ENCODE measurements around the gene DNASE1L1. TPM values are rescaled to one million over a fixed set of nuclear protein-coding genes. Genes with fewer than 3 reads are reported as not detected.

The DNASE1L1 gene
- total and polyA plus RNA-seq, 4 donors, result 9.3 to 22.1 (median 16.7) TPM

DNA sequence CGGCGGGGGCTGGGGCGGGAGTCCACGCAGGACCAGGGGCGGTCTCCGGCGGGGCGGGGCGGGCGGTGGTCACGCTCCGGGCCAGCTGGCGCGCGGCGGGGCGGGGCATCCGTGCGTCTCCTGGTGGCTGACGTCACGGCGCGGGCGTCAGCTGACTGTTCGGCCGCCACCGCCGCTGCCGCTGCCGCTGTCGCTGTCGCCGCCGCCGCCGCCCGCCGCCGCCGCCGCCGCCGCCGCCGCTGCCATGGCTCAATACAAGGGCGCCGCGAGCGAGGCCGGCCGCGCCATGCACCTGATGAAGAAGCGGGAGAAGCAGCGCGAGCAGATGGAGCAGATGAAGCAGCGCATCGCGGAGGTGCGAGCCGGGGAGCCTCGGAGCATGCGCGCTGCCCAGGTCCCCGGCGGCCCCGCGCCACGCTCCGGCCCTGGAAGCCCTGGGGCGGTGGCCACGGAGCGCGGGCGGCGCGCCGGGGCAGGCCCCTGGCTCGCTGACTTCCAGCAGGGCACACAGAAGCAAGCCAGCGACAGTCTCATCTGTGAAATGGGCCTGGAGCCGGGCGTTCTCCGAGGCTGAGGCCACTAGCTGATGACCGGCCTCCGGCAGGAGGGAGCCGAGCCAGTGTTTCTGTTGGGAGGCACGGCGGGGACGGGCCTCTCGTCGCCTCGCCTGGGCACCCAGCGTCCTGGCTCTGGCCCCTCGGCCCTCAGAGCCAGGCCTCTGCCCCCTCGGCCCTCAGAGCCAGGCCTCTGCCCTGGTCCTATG, 35.1 kb upstream of the DNASE1L1 start, which contains the start of gene FAM50A:
TSS of gene FAM50A (plus strand) at position 150 of the 763 bp plus-strand sequence. CDS start at position 245, 95 bp downstream.
- WGBS, result 1% methylated on average over 91 of the region's 94 CpGs
- no peak within 1 kb of the TSS for H3K9ac ChIP-seq (ENCODE audit: low read depth in 1 of 2, low read length in 2 of 2)

DNA sequence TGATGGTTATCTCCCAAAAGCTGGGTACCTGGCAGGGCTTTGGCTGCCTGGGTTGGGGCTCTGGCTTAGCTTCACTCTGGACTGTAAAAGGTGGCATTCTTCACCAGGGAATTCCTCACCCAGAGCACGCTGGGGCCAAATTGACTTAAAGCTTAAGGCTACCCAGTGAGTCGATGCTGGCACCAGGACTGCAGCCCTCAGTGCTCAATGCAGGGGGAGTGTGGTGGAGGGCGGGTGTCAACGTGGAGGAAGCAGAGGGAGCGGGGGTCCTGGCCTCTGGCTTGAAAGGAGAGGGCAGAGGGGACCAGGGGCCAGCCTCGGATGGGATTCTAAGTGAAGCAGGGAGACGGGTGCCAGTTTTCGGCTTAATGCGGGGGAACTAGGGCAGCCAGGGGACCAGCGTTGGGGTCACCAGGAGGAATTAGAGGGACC, 34.4 kb upstream of the DNASE1L1 start:
- WGBS, result 38% methylated on average over 10 of the region's 10 CpGs
- Histone ChIP-seq H3K27me3 (ENCODE audit: control insufficient read depth in 4 of 4, insufficient read depth in 4 of 4, low read length in 3 of 4) (no peaks in the 10 kb centered on the region), H3K36me3 (ENCODE audit: control insufficient read depth in 4 of 4, insufficient read depth in 3 of 4, low read depth in 1 of 4, low read length in 3 of 4) (peaks cover 0 to 7% (median 4%) of the 10 kb centered on the region in 4 donors), H3K4me3 (ENCODE audit: low read depth in 1 of 3, low read length in 3 of 3) (peak overlapping the region in 2 of 3 donors; percentile 8 to 77), H3K27ac (ENCODE audit: low read depth in 1 of 2, low read length in 2 of 2) (peak overlapping the region; percentile 22 to 74), H3K4me1 (ENCODE audit: control insufficient read depth in 4 of 4, insufficient read depth in 4 of 4, low read length in 3 of 4) (peaks cover 11 to 20% (median 15%) of the 10 kb centered on the region in 4 donors), H3K9ac (ENCODE audit: low read depth in 1 of 2, low read length in 2 of 2) (no peak overlapping the region), H3K9me3 (ENCODE audit: control insufficient read depth in 4 of 4, low read length in 3 of 4) (no peaks in the 10 kb centered on the region)
- no peak for DNase-seq (ENCODE audit: low spot score)
- no peak for TF ChIP-seq HNF4A (conservative IDR thresholded peaks at IDR 0.05)
- TF ChIP-seq EGR1 (IDR thresholded peaks at IDR 0.05; ENCODE audit: low read depth in 2 of 2), result no peak
- no peak for TF ChIP-seq JUND (IDR thresholded peaks at IDR 0.05)
- no peak for TF ChIP-seq GABPA (IDR thresholded peaks at IDR 0.05 in 1 of 2, conservative IDR thresholded peaks at IDR 0.05 in 1 of 2)
- TF ChIP-seq TAF1 (conservative IDR thresholded peaks at IDR 0.05), result no peak
- no peak for TF ChIP-seq HNF4G (IDR thresholded peaks at IDR 0.05)
- TF ChIP-seq, protein P1, sequence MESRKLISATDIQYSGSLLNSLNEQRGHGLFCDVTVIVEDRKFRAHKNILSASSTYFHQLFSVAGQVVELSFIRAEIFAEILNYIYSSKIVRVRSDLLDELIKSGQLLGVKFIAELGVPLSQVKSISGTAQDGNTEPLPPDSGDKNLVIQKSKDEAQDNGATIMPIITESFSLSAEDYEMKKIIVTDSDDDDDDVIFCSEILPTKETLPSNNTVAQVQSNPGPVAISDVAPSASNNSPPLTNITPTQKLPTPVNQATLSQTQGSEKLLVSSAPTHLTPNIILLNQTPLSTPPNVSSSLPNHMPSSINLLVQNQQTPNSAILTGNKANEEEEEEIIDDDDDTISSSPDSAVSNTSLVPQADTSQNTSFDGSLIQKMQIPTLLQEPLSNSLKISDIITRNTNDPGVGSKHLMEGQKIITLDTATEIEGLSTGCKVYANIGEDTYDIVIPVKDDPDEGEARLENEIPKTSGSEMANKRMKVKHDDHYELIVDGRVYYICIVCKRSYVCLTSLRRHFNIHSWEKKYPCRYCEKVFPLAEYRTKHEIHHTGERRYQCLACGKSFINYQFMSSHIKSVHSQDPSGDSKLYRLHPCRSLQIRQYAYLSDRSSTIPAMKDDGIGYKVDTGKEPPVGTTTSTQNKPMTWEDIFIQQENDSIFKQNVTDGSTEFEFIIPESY (IDR thresholded peaks at IDR 0.05), result no peak
- TF ChIP-seq, protein P2, sequence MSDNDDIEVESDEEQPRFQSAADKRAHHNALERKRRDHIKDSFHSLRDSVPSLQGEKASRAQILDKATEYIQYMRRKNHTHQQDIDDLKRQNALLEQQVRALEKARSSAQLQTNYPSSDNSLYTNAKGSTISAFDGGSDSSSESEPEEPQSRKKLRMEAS (IDR thresholded peaks at IDR 0.05), result no peak

More for the DNA sequence above, 35.1 kb upstream of the DNASE1L1 start, which contains the start of gene FAM50A:
- H3K9me3 ChIP-seq (ENCODE audit: control insufficient read depth in 4 of 4, low read length in 3 of 4), result no peaks in the 10 kb centered on the region
- peak; percentile 83 for DNase-seq (ENCODE audit: low spot score)
- peak within 1 kb of the TSS; percentile 43 to 77 (median 50) for H3K4me3 ChIP-seq (ENCODE audit: low read depth in 1 of 3, low read length in 3 of 3)
- H3K27ac ChIP-seq (ENCODE audit: low read depth in 1 of 2, low read length in 2 of 2), result peak within 1 kb of the TSS; percentile 22 to 74
- H3K4me1 ChIP-seq (ENCODE audit: control insufficient read depth in 4 of 4, insufficient read depth in 4 of 4, low read length in 3 of 4), result peaks cover 10 to 20% (median 12%) of the 10 kb centered on the region in 4 donors
- peaks cover 0 to 12% (median 5%) of the 10 kb centered on the region in 4 donors for H3K36me3 ChIP-seq (ENCODE audit: control insufficient read depth in 4 of 4, insufficient read depth in 3 of 4, low read depth in 1 of 4, low read length in 3 of 4)
- TF ChIP-seq HNF4G (IDR thresholded peaks at IDR 0.05) (no peak), FOXA1 (IDR thresholded peaks at IDR 0.05) (no peak), EGR1 (IDR thresholded peaks at IDR 0.05; ENCODE audit: low read depth in 2 of 2) (no peak), FOXA2 (IDR thresholded peaks at IDR 0.05) (no peak), SP1 (IDR thresholded peaks at IDR 0.05) (no peak), GABPA (IDR thresholded peaks at IDR 0.05 in 1 of 2, conservative IDR thresholded peaks at IDR 0.05 in 1 of 2) (no peak), RAD21 (IDR thresholded peaks at IDR 0.05) (no peak), HNF4A (conservative IDR thresholded peaks at IDR 0.05) (no peak), RXRA (IDR thresholded peaks at IDR 0.05) (no peak), YY1 (IDR thresholded peaks at IDR 0.05) (no peak)
- TF ChIP-seq, protein P3, sequence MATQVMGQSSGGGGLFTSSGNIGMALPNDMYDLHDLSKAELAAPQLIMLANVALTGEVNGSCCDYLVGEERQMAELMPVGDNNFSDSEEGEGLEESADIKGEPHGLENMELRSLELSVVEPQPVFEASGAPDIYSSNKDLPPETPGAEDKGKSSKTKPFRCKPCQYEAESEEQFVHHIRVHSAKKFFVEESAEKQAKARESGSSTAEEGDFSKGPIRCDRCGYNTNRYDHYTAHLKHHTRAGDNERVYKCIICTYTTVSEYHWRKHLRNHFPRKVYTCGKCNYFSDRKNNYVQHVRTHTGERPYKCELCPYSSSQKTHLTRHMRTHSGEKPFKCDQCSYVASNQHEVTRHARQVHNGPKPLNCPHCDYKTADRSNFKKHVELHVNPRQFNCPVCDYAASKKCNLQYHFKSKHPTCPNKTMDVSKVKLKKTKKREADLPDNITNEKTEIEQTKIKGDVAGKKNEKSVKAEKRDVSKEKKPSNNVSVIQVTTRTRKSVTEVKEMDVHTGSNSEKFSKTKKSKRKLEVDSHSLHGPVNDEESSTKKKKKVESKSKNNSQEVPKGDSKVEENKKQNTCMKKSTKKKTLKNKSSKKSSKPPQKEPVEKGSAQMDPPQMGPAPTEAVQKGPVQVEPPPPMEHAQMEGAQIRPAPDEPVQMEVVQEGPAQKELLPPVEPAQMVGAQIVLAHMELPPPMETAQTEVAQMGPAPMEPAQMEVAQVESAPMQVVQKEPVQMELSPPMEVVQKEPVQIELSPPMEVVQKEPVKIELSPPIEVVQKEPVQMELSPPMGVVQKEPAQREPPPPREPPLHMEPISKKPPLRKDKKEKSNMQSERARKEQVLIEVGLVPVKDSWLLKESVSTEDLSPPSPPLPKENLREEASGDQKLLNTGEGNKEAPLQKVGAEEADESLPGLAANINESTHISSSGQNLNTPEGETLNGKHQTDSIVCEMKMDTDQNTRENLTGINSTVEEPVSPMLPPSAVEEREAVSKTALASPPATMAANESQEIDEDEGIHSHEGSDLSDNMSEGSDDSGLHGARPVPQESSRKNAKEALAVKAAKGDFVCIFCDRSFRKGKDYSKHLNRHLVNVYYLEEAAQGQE (IDR thresholded peaks at IDR 0.05), result no peak
- TF ChIP-seq, protein P4, sequence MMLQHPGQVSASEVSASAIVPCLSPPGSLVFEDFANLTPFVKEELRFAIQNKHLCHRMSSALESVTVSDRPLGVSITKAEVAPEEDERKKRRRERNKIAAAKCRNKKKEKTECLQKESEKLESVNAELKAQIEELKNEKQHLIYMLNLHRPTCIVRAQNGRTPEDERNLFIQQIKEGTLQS (IDR thresholded peaks at IDR 0.05), result no peak
- no peaks in the 10 kb centered on the region for H3K27me3 ChIP-seq (ENCODE audit: control insufficient read depth in 4 of 4, insufficient read depth in 4 of 4, low read length in 3 of 4)
